SU-DHL-6 (cell line): ENCODE measurements around the gene MFN2.
"Not testable (repeated sequence)": the region's sequence is repeated elsewhere in the genome, so short reads cannot be mapped to it uniquely, and the experiment has no call there.

Source experiments
- H2AFZ ChIP-seq: fragments of 200-600 bp; sonication (generic); 2 replicates; pipeline ENCODE4 v1.6.1; 2014; ENCODE audit warnings: low read depth, mild to moderate bottlenecking, moderate library complexity, mixed read lengths, antibody characterized with exemption, low read length; ENCODE audit not compliant: severe bottlenecking
- H3F3A ChIP-seq: fragments of 200-600 bp; shearing (Covaris generic); 2 replicates; pipeline ENCODE4 v1.6.0; 2016; ENCODE audit warnings: antibody characterized with exemption, mild to moderate bottlenecking; ENCODE audit not compliant: insufficient read depth
- H3K27ac ChIP-seq: fragments of 200-600 bp; sonication (generic); 2 replicates; pipeline ENCODE4 v1.5.1; 2016; ENCODE audit warnings: low read depth, mild to moderate bottlenecking, low read length, moderate library complexity, mixed read lengths
- H3K27me3 ChIP-seq: fragments of 200-600 bp; sonication (generic), shearing (Covaris generic); 2 replicates; pipeline ENCODE4 v1.6.0; 2014; ENCODE audit warnings: mild to moderate bottlenecking, low read length
- H3K36me3 ChIP-seq: fragments of 200-600 bp; sonication (generic); 2 replicates; pipeline ENCODE4 v1.6.1; 2014; ENCODE audit warnings: mild to moderate bottlenecking, low read length, mixed read lengths
- H3K4me2 ChIP-seq: fragments of 300-600, 200-600 bp; shearing (Covaris generic), sonication (generic); 2 replicates; pipeline ENCODE4 v1.6.0; 2014; ENCODE audit warnings: low read length, low read depth, mild to moderate bottlenecking; ENCODE audit not compliant: poor library complexity, severe bottlenecking
- H3K4me3 ChIP-seq: fragments of 200-600 bp; sonication (generic); 2 replicates; pipeline ENCODE4 v1.5.1; 2014; ENCODE audit warnings: antibody characterized with exemption, low read length, mild to moderate bottlenecking, mixed read lengths; ENCODE audit not compliant: insufficient read depth, poor library complexity, severe bottlenecking
- H3K79me2 ChIP-seq: fragments of 200-600 bp; sonication (generic); 2 replicates; pipeline ENCODE4 v1.6.1; 2014; ENCODE audit warnings: mild to moderate bottlenecking, low read length, moderate library complexity; ENCODE audit not compliant: insufficient read depth
- H3K9ac ChIP-seq: fragments of 200-600 bp; sonication (generic); 2 replicates; pipeline ENCODE4 v1.7.0; 2014; ENCODE audit warnings: mild to moderate bottlenecking, low read length
- H3K9me2 ChIP-seq: fragments of 200-600 bp; sonication (generic); replicated peaks from 2 replicates; pipeline ENCODE4 v1.6.1; 2014; ENCODE audit warnings: low read length; ENCODE audit not compliant: insufficient read depth
- H3K9me3 ChIP-seq: fragments of 200-600 bp; sonication (generic); 2 replicates; pipeline ENCODE4 v1.6.1; 2014; ENCODE audit warnings: low read length, mixed read lengths; ENCODE audit not compliant: insufficient read depth
- H4K20me1 ChIP-seq: fragments of 200-600 bp; sonication (generic); 2 replicates; pipeline ENCODE4 v1.6.1; 2014; ENCODE audit warnings: low read depth, mild to moderate bottlenecking, antibody characterized with exemption, low read length, moderate library complexity, mixed read lengths
- CTCF ChIP-seq: fragments of 200-600 bp; sonication (generic); IDR thresholded peaks from one replicate; pipeline ENCODE4 v1.5.1; 2017; ENCODE audit warnings: antibody characterized with exemption, mild to moderate bottlenecking, low read length, moderate library complexity; ENCODE audit not compliant: insufficient read depth, poor library complexity, severe bottlenecking
- EZH2phosphoT487 ChIP-seq: fragments of 200-600 bp; sonication (generic), shearing (Covaris generic); conservative IDR thresholded peaks from 2 replicates; pipeline ENCODE4 v1.6.1; 2018; ENCODE audit warnings: mild to moderate bottlenecking, antibody characterized with exemption, low read length, moderate library complexity, mixed read lengths

The MFN2 gene

GRCh38 chr1:12038356-12039163 lies 58.3 kb downstream of the MFN2 start:
- Histone ChIP-seq H3K9me3 (no peaks in the 10 kb centered on the region), H3K36me3 (no peaks in the 10 kb centered on the region), H3K9me2 (no peaks in the 10 kb centered on the region), H3K79me2 (no peaks in the 10 kb centered on the region), H4K20me1 (no peaks in the 10 kb centered on the region), H3K4me3 (no peak overlapping the region), H3K27ac (no peak overlapping the region), H3K4me2 (no peak overlapping the region), H2AFZ (no peak overlapping the region), H3F3A (peaks cover 15% of the 10 kb centered on the region), H3K9ac (no peak overlapping the region), H3K27me3 (no peaks in the 10 kb centered on the region)
- no peak for TF ChIP-seq CTCF
- no peak for TF ChIP-seq EZH2phosphoT487

- Histone ChIP-seq H3K4me2 (peak overlapping the region; percentile 59), H4K20me1 (no peaks in the 10 kb centered on the region), H3K9me3 (no peaks in the 10 kb centered on the region), H3K4me3 (no peak overlapping the region), H3K9ac (no peak overlapping the region), H3K9me2 (no peaks in the 10 kb centered on the region), H3K36me3 (no peaks in the 10 kb centered on the region), H3K27me3 (no peaks in the 10 kb centered on the region), H2AFZ (no peak overlapping the region), H3F3A (peaks cover 15% of the 10 kb centered on the region), H3K79me2 (no peaks in the 10 kb centered on the region), H3K27ac (peak overlapping the region; percentile 79)
- TF ChIP-seq CTCF (no peak), EZH2phosphoT487 (no peak)
Measured at GRCh38 chr1:12039164-12039525, 58.9 kb downstream of the MFN2 start.

- Histone ChIP-seq H3K27ac (peak overlapping the region; percentile 79), H3K4me2 (peak overlapping the region; percentile 59), H3F3A (peaks cover 15% of the 10 kb centered on the region)
- H3K9me2 ChIP-seq, H3K36me3 ChIP-seq, H4K20me1 ChIP-seq, H3K9ac ChIP-seq, H3K4me3 ChIP-seq, H2AFZ ChIP-seq, H3K27me3 ChIP-seq, H3K79me2 ChIP-seq, H3K9me3 ChIP-seq: not testable (repeated sequence)
Measured at GRCh38 chr1:12039824-12040456, 59.7 kb downstream of the MFN2 start.

GRCh38 chr1:12040457-12041051 lies 60.3 kb downstream of the MFN2 start:
- no peak overlapping the region for H3K4me3 ChIP-seq
- no peaks in the 10 kb centered on the region for H3K27me3 ChIP-seq
- peak overlapping the region; percentile 79 for H3K27ac ChIP-seq
- peak overlapping the region; percentile 59 for H3K4me2 ChIP-seq
- H4K20me1 ChIP-seq, result no peaks in the 10 kb centered on the region
- H3K9me3 ChIP-seq, result no peaks in the 10 kb centered on the region
- no peak overlapping the region for H3K9ac ChIP-seq
- H2AFZ ChIP-seq, result no peak overlapping the region
- H3K9me2 ChIP-seq, result no peaks in the 10 kb centered on the region
- H3K36me3 ChIP-seq, result no peaks in the 10 kb centered on the region
- TF ChIP-seq CTCF (no peak), EZH2phosphoT487 (no peak)
- H3K79me2 ChIP-seq, result no peaks in the 10 kb centered on the region
- peaks cover 15% of the 10 kb centered on the region for H3F3A ChIP-seq

- H4K20me1 ChIP-seq, H3K9me2 ChIP-seq, H3K4me3 ChIP-seq, H3K79me2 ChIP-seq, H3K27ac ChIP-seq, H2AFZ ChIP-seq, H3K9me3 ChIP-seq, H3K36me3 ChIP-seq, H3K27me3 ChIP-seq, H3K9ac ChIP-seq, H3K4me2 ChIP-seq: not testable (repeated sequence)
- H3F3A ChIP-seq, result peaks cover 15% of the 10 kb centered on the region
Measured at GRCh38 chr1:12044187-12044877, 64.1 kb downstream of the MFN2 start.
